Mononuclear cell (primary cell): ENCODE data around the gene IRS2. TPM values are rescaled to one million over a fixed set of nuclear protein-coding genes. Genes with fewer than 3 reads are reported as not detected.

Experiments
- H3K27me3 ChIP-seq: 2 replicates; pipeline ENCODE4 v1.6.0; 2011; ENCODE audit warnings: low read length, control low read depth; ENCODE audit not compliant: insufficient read depth
- H3K4me1 ChIP-seq: 2 replicates; pipeline ENCODE4 v1.5.1; 2011; ENCODE audit warnings: mild to moderate bottlenecking, low read length, control low read depth; ENCODE audit not compliant: insufficient read depth
- H3K4me3 ChIP-seq: 2 replicates; pipeline ENCODE4 v1.5.1; 2011; ENCODE audit warnings: mild to moderate bottlenecking, low read length, moderate library complexity
- H3K9me3 ChIP-seq: 2 replicates; pipeline ENCODE4 v1.5.1; 2011; ENCODE audit warnings: low read depth, mild to moderate bottlenecking, control low read depth, low read length
- total RNA-seq: library from RNA; depleted of rRNA; stranded (reverse); fragments of >200 nt; gene quantifications from one replicate; pipeline ENCODE4 v1.2.3, GENCODE V29; 2012

The IRS2 gene
- total RNA-seq, 1 donor: 48.1 TPM

DNA sequence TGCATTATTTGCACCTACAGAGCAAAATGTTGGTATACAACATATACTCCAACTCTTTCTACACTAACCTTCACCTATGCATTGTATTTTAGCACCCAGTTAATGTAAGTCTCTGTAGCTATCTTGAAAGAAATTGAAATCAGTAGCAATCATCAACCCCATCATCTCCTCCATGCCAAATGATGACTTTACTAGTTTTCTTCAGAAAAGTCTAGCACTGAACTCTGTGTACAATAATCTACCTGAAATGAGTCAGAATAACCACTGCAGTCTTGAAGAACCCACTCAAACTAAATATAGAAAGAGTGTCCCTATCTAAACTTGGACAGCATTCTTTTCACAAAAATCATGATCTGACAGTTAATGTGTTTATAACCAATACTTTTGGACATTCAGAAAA is 9.8 kb downstream of the IRS2 start:
- Histone ChIP-seq H3K27me3 (no peaks in the 10 kb centered on the region), H3K4me3 (no peak overlapping the region), H3K9me3 (no peaks in the 10 kb centered on the region), H3K4me1 (peaks cover 42% of the 10 kb centered on the region)

DNA sequence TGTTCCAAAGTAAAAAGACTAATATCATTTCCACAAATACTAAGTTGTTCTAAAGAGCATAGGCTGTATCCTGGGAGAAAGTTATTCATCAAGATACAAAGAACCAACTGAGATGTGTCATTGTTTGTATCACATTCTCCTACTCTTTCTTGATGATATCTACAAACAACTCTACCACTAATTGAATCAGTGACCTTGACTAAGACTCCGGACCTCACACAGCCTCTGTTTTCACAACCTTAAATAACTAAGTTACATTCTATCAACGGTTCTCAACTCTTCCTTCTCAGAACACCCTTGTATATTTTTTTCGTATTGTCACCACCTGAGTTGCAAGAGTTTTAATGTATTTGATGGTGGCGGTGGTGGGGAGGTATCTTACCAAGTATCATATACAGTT is 12.6 kb downstream of the IRS2 start:
- Histone ChIP-seq H3K9me3 (no peaks in the 10 kb centered on the region), H3K4me3 (no peak overlapping the region), H3K4me1 (peaks cover 14% of the 10 kb centered on the region), H3K27me3 (no peaks in the 10 kb centered on the region)

DNA sequence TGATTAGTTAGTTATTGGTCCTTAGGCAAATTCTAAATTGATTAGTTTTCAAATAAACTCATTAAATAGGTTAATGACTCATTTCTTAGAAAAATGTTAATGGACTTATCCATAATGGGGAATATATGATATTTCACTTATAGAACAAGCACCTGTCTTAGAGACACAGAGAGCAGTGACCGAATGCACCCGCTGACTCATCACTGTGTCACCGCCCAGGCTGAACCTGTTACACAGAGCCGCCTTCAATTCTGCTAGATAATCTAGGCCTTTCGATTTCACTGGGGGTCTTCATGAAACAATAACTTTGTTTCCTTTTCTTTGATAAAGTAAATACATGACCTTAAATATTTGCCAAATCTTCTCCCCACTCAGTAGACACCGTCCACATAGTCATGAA is 13.1 kb downstream of the IRS2 start:
- Histone ChIP-seq H3K27me3 (no peaks in the 10 kb centered on the region), H3K4me1 (peaks cover 10% of the 10 kb centered on the region), H3K4me3 (no peak overlapping the region), H3K9me3 (no peaks in the 10 kb centered on the region)

DNA sequence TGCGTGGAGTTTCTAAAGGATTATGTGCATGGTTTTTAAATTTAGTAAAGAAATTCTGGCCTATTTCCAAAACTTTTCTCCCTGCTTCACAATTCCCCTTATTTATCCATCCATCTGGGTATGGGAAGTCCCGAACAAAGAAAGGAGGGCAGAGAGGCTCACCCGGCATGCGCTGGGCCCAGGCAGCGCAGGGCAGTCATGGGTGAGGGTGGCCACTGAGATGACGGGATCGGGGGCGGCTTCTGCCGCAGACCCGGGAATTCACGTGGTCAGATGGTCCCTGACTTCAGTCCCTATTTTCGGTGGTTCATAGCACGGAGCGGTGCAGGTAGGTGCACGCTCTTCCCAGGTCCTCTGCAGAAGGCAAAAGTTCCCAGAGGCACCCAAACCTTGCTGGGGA is 14.5 kb downstream of the IRS2 start:
- Histone ChIP-seq H3K27me3 (no peaks in the 10 kb centered on the region), H3K4me1 (peaks cover 2% of the 10 kb centered on the region), H3K4me3 (no peak overlapping the region), H3K9me3 (no peaks in the 10 kb centered on the region)

DNA sequence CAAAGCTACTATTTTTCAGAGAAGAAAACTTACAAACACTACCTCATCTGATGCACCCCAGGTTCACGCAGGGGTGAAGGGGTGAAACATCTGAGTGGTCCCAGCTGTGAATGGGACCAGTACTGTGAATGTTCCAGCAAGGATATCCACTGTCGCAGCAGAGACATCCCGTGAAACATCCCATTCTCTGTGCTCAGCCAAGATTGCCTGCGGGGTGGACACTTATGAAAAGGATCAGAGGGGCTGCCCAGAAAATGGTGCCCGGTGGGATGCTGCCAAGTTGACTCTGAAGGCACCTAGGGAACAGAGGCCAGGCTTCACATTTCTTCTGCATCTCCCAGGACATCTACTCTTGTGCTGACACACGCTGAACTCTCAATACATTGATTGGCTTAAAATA is 15.9 kb downstream of the IRS2 start:
- Histone ChIP-seq H3K27me3 (no peaks in the 10 kb centered on the region), H3K4me1 (no peaks in the 10 kb centered on the region), H3K4me3 (no peak overlapping the region), H3K9me3 (no peaks in the 10 kb centered on the region)

DNA sequence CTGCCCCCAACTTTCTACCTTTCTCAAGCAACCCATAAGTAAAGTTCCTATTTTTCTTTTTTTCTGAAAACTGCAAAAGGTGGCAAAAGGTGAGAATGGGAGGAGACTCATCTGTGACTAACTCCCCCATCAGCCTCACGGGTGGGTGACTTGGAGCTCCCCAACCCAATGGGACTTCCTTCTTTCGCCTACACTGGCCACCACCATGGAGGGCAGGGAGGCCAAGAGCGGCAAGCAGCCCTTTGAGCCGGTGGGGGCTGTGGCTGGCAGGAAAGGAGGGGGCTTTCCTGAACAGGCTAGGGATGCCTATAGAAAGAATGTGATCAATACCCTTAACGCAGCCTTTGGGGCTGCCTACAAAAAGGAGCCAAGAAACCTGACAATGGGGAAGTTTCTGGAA is 16.5 kb downstream of the IRS2 start:
- Histone ChIP-seq H3K9me3 (no peaks in the 10 kb centered on the region), H3K4me3 (no peak overlapping the region), H3K27me3 (no peaks in the 10 kb centered on the region), H3K4me1 (peaks cover 1% of the 10 kb centered on the region)

DNA sequence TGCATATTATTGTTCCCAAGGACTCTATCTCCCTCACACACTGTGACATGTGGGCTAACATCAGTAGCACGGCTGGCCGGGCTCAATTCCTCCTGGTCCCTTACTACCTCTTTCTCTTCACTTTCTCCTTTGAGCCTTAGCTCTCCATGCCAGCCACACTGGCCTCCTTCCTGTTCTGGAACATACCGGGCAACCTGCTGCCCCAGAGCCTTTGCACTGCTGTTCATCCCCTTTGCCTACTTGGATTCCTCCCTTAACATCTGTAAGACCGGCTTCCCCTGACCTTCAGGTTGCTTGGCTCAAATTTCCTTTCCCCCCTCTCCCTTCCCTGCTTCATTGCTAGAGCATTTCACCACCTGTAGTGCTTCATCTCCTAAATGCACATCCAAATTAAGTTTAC is 17.1 kb downstream of the IRS2 start:
- H3K9me3 ChIP-seq: no peaks in the 10 kb centered on the region
- H3K4me3 ChIP-seq: no peak overlapping the region
- H3K4me1 ChIP-seq: peaks cover 8% of the 10 kb centered on the region
- H3K27me3 ChIP-seq: no peaks in the 10 kb centered on the region

DNA sequence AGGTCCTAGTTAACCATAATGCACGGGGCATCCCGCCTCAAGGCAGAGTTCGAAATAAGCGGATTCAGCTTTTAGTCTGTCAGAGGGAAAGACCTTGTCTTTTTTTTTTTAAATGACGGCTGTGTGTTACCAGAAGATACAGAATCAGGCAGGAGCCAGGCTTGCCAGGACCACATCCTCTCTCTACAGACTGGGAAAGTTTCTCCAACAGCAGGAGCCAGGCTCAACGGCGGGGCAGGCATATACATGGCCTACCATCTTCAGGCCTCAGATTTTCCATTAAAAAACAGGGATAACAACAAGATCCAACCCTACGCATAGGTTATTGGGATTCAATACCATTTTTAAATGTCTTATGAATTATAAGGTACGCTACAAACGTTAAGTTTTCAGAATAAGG is 17.8 kb downstream of the IRS2 start:
- Histone ChIP-seq H3K9me3 (no peaks in the 10 kb centered on the region), H3K4me1 (peaks cover 8% of the 10 kb centered on the region), H3K27me3 (no peaks in the 10 kb centered on the region), H3K4me3 (no peak overlapping the region)

DNA sequence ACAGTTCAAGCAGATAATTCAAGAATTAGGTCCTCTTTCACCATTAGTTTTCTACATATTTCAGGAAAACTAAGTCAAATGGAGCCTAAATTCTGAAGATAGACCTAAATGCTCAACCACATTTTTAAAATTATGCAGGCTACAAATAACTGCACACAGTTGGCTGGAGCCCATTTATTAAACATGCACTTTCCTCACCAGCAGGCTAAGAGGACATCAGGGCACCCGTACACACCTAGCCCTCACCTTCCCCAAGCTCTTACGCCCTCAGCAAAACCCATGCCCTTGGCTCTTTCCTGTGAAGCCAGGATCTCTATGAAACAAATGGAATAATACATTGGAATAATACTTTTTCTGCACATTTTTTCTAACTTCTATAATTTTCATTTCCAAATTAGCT is 18.2 kb downstream of the IRS2 start:
- peaks cover 8% of the 10 kb centered on the region for H3K4me1 ChIP-seq
- no peaks in the 10 kb centered on the region for H3K9me3 ChIP-seq
- H3K4me3 ChIP-seq: no peak overlapping the region
- no peaks in the 10 kb centered on the region for H3K27me3 ChIP-seq

DNA sequence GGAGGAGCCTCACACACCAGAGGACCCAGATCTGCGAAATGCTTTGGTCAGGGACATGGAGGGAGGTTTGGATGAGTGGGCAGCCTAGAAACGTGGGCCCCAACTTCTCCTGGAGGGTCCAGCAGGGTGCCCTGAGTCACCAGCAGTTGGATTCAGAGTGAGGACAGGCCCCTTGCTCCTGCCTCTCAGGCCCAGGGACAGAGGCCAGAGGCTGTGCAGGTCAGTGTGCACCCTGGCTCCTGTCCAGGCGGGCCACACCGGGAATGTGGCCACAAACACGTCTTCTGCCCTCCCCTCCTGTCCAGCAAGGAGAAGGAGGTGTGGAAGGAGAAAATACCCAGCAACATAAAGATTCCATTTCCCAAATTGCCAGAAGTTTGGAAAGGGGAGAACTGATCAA is 19.4 kb downstream of the IRS2 start:
- no peaks in the 10 kb centered on the region for H3K27me3 ChIP-seq
- H3K4me1 ChIP-seq: peaks cover 8% of the 10 kb centered on the region
- H3K9me3 ChIP-seq: no peaks in the 10 kb centered on the region
- H3K4me3 ChIP-seq: no peak overlapping the region

DNA sequence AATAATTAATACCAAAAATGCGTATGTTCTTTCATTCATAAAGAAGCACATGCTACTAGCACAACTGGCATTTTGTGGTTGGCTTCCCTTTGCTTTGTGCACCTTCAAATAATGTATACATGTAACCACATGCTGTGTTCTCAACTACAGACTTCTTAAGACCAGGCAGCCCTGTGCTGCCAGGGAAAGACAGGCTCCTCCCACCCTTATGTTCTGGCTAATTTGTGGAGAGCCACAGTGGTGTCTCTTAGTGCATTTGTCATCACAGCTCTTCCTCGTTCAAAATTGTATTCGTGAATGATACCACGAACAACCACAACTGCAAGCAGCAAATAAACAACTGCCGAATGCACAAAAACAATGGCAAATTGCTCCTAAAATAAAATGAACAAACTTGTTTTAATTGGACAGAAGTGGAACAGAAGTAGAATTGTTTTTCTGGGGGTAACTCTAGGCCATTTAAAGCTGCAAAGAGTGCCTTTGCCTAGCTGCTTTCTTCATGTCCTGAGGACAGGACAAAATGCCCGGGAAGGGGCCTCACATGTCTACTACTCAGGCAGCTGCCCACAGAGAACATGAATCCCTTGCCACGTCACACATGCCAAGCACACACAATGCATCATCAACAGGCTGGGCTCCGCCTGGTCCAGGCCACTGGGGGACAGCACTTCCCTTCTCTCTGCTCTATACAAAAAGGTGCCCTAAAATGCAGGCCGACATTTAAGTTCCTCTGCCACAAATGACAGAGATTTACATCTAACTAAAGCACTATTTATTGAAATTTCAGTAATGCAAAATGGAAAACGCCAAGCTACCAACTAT is 21.7 kb downstream of the IRS2 start:
- Histone ChIP-seq H3K4me3 (no peak overlapping the region), H3K4me1 (peaks cover 8% of the 10 kb centered on the region), H3K9me3 (no peaks in the 10 kb centered on the region), H3K27me3 (no peaks in the 10 kb centered on the region)

DNA sequence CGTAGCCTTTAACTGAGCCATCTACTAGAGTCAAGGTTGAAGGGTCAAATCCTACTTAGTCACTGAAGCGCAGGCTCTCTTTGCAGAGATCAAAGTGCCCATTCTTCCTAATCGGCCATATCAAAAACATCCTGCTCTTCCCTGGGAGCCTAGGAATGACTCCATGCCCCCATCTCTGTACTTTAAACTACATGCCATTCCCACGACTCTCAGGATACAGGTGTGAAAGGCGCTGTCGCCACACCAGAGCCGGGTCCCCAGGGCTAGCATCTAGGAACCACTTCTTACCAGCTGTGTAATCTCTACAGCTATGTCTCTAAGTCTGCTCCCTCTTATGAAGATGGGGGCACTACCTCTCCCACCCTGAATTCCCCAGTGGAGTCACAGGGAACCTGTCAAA is 22.3 kb downstream of the IRS2 start:
- no peak overlapping the region for H3K4me3 ChIP-seq

DNA sequence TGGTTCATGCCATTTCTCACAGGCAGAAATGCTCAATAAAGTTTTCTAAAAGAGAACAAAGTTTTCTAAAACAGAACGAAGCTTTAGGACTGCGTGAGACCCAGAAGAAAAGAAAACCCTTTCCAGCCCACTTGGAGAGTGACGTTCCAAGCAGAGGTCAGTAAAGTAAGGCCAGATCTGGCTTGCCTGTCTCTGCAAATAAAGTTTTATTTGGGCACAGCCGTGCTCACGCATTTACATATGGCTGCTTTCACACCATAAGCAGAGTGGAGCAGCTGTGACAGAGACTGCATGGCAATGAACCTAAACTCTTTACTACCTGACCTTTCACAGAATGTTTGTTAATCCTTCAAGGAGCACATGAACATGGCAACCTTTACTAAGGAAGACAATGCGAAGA is 23.6 kb downstream of the IRS2 start:
- H3K27me3 ChIP-seq: no peaks in the 10 kb centered on the region
- H3K4me3 ChIP-seq: no peak overlapping the region
- H3K4me1 ChIP-seq: peaks cover 8% of the 10 kb centered on the region
- H3K9me3 ChIP-seq: no peaks in the 10 kb centered on the region

More for the DNA sequence above, 22.3 kb downstream of the IRS2 start:
- no peaks in the 10 kb centered on the region for H3K9me3 ChIP-seq
- no peaks in the 10 kb centered on the region for H3K27me3 ChIP-seq
- H3K4me1 ChIP-seq: peaks cover 8% of the 10 kb centered on the region

DNA sequence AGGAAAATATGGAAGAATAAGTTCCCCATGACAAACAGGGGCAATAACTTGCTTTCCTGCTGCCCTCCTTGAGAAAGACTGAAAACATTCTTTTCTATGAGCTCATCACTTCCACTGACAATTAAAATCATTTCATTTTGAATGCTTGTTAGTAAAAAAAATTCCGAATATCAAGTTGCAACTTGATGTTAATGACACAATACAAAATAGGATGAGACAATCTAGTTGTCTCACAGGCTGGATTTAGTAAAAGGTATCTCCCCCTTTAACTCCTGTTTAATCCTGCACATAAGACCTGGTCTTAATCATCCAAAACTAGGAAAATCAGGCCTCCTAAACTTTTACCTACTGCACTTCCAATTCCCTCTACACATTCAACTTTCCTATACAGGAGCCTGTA is 24.7 kb downstream of the IRS2 start:
- H3K4me1 ChIP-seq: peaks cover 16% of the 10 kb centered on the region
- H3K9me3 ChIP-seq: no peaks in the 10 kb centered on the region
- H3K27me3 ChIP-seq: no peaks in the 10 kb centered on the region
- no peak overlapping the region for H3K4me3 ChIP-seq

DNA sequence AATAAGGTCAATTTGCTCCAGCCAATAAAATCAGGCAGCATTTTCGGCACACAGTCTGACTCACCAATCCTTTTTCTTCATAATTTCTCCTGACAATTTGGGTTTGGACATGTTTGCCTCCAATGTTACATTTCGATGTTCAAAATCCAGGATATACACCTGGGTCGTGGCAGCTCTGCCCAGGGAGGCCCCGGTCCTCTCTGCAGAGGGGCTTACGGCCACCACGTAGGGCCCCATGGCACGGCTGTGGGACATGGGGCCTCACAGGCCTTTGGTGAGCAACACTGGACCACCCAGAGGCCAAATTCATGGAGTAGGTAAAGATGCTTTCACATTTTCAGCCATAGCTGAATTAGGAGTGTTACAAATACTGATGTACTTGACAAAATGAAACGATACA is 25.4 kb downstream of the IRS2 start:
- Histone ChIP-seq H3K4me1 (peaks cover 19% of the 10 kb centered on the region), H3K4me3 (no peak overlapping the region), H3K9me3 (no peaks in the 10 kb centered on the region), H3K27me3 (no peaks in the 10 kb centered on the region)

DNA sequence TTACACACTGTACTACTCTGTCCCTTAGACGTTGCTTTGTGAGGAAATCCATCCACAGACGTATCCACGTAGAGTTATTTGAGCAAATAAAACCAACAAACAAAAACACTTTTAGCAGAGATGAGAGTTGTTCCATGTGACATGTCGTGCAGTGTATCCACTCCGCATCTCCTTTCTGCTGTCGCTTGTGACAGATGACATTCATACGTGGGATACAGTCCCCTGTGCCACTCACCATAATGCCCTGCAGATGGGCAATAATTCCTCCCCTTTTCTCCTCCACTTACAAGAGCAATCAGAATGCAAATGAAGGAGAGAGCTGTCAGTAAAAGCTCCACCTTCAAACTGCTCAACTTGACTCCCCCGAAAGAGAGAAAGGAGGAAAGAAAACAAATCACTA is 26.0 kb downstream of the IRS2 start:
- Histone ChIP-seq H3K9me3 (no peaks in the 10 kb centered on the region), H3K4me1 (peaks cover 19% of the 10 kb centered on the region), H3K27me3 (no peaks in the 10 kb centered on the region), H3K4me3 (no peak overlapping the region)
